ENCODE measurements around the gene TRDMT1. TPM values are rescaled to one million over a fixed set of nuclear protein-coding genes. Genes with fewer than 3 reads are reported as not detected.
A peak's percentile ranks its signal among the peaks of the same experiment; 100 is the strongest.
"Not testable (repeated sequence)": the region's sequence is repeated elsewhere in the genome, so short reads cannot be mapped to it uniquely, and the experiment has no call there.

TRDMT1 gene
- total and polyA plus RNA-seq, 12 donors, result 1.3 to 10.5 (median 4.9) TPM

DNA sequence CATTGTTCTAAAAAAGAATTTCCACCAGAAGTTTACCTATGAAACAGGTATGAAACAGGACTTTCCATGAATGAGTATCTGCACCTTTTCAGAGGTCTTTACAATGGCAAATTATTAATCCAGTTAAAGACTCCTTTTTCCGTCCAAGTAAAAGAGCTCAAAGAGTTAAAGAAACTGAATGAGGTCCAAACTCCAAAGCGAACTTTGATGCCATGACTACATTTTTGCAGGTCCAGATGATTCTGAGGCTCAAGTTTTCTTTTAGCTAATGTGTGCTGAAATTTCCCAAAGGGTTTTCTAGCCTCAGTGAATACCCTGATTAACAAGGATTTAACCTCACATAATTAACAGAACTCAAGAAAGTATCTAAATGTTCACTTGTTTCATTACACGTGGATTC is 81.6 kb downstream of the TRDMT1 start:
- no peak for TF ChIP-seq CTCF (IDR thresholded peaks at IDR 0.05)
- no peak for TF ChIP-seq POLR2A (IDR thresholded peaks at IDR 0.05)
- Histone ChIP-seq H3K27me3 (no peaks in the 10 kb centered on the region), H3K9me3 (replicated peaks in 1 of 3) (no peaks in the 10 kb centered on the region), H3K4me1 (replicated peaks in 1 of 2) (peaks cover 0 to 19% of the 10 kb centered on the region in 2 donors), H3K4me3 (no peak overlapping the region), H3K27ac (no peak overlapping the region), H3K36me3 (replicated peaks in 1 of 2) (no peaks in the 10 kb centered on the region)
- no peak for DNase-seq
- intact Hi-C loops (cut with DNase I), result no loop called here
- 83 to 89% (median 86%) methylated on average over 3 of the region's 3 CpGs for WGBS, 4 donors

DNA sequence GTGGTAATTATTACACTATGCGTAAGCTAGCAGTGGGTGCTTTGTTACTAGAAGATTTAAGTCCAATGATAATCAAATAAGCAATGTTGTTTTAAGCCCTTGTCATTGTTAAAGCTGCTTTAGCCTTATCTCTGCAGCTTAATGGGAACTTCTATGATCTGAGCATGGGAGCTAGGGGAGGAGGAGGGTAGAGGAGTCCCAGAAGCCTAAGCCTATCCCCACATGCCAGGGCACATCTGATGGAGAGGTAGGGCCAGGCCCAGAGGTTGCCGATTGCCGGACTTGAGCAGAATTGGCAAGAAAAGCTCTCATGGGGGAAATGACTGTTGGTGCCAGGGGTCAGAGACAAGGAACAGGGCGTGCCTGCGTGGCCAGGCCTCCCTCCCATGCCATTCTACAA is 85.3 kb downstream of the TRDMT1 start:
- Histone ChIP-seq H3K4me1 (replicated peaks in 1 of 2) (peaks cover 0 to 19% of the 10 kb centered on the region in 2 donors), H3K27me3 (no peaks in the 10 kb centered on the region), H3K27ac (no peak overlapping the region), H3K36me3 (replicated peaks in 1 of 2) (no peaks in the 10 kb centered on the region), H3K4me3 (no peak overlapping the region), H3K9me3 (replicated peaks in 1 of 3) (no peaks in the 10 kb centered on the region)
- no peak for TF ChIP-seq CTCF (IDR thresholded peaks at IDR 0.05)
- no peak for TF ChIP-seq POLR2A (IDR thresholded peaks at IDR 0.05)
- WGBS, 4 donors, result 75 to 84% (median 83%) methylated on average over 5 of the region's 5 CpGs
- DNase-seq, result no peak
- intact Hi-C loops (cut with DNase I), result no loop called here

GRCh38 chr10:17115683-17116082 is 85.8 kb downstream of the TRDMT1 start:
- H3K27ac ChIP-seq, result no peak overlapping the region
- peaks cover 0 to 15% of the 10 kb centered on the region in 2 donors for H3K4me1 ChIP-seq (replicated peaks in 1 of 2)
- H3K36me3 ChIP-seq (replicated peaks in 1 of 2), result no peaks in the 10 kb centered on the region
- H3K27me3 ChIP-seq, result no peaks in the 10 kb centered on the region
- WGBS, 4 donors, result 64 to 77% (median 68%) methylated on average over 5 of the region's 5 CpGs
- DNase-seq, result no peak
- H3K4me3 ChIP-seq, result no peak overlapping the region
- intact Hi-C loops (cut with DNase I), result no loop called here
- peak in 3 of 6 experiments; percentile 7 to 28 (median 14) for TF ChIP-seq CTCF (IDR thresholded peaks at IDR 0.05)
- TF ChIP-seq POLR2A (IDR thresholded peaks at IDR 0.05), result no peak
- H3K9me3 ChIP-seq (replicated peaks in 1 of 3), result no peaks in the 10 kb centered on the region

DNA sequence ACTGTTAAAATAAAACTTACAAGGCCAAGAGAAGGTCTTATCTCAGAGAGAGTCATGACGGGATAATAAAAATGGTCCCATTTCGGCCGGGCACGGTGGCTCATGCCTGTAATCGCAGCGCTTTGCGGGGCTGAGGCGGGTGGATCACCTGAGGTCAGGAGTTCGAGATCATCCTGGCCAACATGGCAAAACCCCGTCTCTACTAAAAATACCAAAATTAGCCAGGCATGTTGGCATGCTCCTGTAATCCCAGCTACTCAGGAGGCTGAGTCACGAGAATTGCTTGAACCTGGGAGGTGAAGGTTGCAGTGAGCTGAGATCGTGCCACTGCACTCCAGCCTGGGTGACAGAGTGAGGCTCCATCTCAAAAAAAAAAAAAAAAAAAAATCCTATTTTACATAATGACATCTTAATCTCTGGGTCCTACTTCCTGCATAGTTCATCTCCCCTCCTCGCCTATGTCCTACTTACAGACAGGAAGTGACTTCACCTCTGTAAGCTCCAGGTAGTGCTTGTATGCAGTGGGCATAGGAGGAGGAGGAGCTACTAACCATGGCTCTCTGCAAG is 86.5 kb downstream of the TRDMT1 start:
- WGBS, 4 donors, result 65 to 79% (median 74%) methylated on average over 13 of the region's 13 CpGs
- H3K9me3 ChIP-seq (replicated peaks in 1 of 3); H3K27me3 ChIP-seq; H3K27ac ChIP-seq; intact Hi-C loops (cut with DNase I); H3K4me3 ChIP-seq; H3K36me3 ChIP-seq (replicated peaks in 1 of 2): not testable (repeated sequence)
- H3K4me1 ChIP-seq (replicated peaks in 1 of 2), result peaks cover 0 to 12% of the 10 kb centered on the region in 2 donors
- DNase-seq, result peak in 4 of 7 donors; percentile 26 to 63 (median 44)

GRCh38 chr10:17113889-17114540 is 87.5 kb downstream of the TRDMT1 start:
- Histone ChIP-seq H3K9me3 (replicated peaks in 1 of 3) (no peaks in the 10 kb centered on the region), H3K4me3 (no peak overlapping the region), H3K27ac (no peak overlapping the region), H3K36me3 (replicated peaks in 1 of 2) (no peaks in the 10 kb centered on the region), H3K4me1 (replicated peaks in 1 of 2) (peaks cover 0 to 12% of the 10 kb centered on the region in 2 donors), H3K27me3 (no peaks in the 10 kb centered on the region)
- TF ChIP-seq CTCF (IDR thresholded peaks at IDR 0.05) (no peak), POLR2A (IDR thresholded peaks at IDR 0.05) (no peak)
- WGBS, 4 donors, result 68 to 78% (median 73%) methylated on average over 7 of the region's 7 CpGs
- peak in 4 of 7 donors; percentile 17 to 38 (median 27) for DNase-seq
- intact Hi-C loops (cut with DNase I), result no loop called here

Measured in adrenal gland (tissue), 12 donors.